ENCODE results near the gene TM7SF2.
A peak's percentile ranks its signal among the peaks of the same experiment; 100 is the strongest.

The TM7SF2 gene

DNA sequence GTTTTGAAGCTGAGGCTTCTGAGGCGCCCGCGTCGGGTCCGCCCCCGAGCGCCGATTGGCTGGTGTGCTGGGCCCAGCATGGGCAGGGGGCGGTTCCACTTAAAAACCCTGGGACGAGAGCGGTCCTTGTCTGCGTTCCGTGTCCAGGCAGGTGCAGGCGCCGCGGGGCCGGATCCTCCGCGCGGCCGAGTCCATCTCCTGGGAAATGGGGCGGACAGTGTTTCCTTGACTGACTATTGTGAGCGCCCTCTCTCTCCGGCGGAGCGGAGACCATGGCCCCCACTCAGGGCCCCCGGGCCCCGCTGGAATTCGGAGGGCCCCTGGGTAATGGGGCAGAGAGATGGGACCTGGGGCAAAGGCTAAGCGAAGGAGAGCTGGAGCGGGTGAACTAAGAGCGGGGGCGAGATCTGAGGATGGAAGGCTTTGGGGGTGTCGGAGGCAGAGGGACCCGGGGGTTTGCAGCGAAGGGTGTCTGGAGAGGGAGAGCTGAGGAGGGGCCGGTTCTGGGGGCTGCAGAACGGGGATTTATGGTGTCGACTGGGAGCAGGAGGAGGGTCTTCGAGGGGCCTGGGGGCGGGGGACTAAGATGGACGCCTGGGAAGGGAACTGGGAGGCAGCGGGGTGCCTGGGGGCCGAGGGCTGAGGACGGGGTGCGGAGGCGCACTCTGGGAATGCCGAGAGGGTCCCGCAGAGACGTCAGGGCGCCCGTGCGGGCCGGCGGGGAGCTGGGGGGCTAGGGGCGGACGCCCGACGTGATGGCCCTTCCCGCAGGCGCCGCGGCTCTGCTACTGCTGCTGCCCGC is at the start of gene TM7SF2:
TM7SF2 (plus strand) TSS at position 129 of the 802 bp plus-strand sequence; CDS start at position 273, 144 bp downstream.
- peak; percentile 88 to 91 for DNase-seq (ENCODE audit: low read depth in 2 of 2)

DNA sequence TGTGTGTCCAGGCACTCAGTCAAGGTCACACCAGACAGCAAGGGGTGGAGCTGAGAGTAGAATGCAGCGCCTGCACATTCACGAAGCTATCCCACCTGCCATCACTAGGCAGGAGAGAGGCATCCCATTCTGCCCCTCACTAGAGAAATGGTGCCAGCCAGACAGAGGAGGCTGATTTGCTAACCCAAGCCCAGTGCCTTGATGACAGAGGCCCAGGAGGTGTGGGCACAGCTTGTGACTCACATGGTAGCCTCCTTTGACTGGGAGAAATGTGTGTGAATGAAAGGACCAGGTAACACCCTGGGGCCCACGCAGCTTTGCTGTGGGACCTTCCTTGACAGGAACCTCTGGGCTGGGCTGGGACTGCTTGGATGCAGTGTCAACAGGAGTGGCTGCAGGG is 48.1 kb upstream of the TM7SF2 start:
- no peak for DNase-seq (ENCODE audit: low read depth in 2 of 2)

DNA sequence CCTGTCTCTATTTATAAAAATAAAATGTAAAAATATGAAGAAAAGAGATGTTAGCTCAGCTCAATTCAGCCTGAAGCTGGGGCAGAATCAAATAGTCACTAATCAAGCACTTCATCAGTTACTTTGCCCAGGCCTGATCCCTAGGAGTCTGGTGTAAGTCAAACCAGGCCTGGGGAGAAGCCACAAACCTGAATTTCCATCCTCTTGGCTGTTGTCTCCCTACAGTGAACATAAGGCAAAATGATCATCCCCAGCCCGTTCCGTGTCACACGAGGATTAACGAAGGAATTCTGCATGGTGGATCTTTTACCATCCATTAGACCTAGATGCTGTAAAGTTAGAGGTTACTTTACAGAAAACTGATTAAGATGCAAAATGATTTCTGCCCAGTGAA is 46.8 kb upstream of the TM7SF2 start:
- DNase-seq (ENCODE audit: low read depth in 2 of 2): no peak

DNA sequence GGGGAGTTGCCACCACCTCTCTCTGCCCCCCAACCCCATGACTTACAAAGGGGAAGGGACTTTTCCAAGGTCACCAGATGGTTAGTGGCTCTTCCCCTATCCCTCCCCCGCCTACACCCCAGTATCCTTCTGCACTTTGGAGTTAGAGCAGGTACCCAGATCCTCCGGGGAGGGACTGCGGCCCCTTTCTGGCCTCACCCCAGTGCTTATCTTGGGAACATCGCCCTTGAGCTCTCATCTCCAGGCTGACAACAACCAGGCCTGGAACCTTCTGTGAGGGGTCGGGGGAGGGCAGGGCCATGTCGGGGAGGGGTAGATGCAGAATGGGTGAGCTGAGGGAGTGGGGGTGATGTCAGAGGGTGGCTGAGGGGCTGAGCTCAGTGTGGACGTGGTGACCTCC is 45.8 kb upstream of the TM7SF2 start:
- no peak for DNase-seq (ENCODE audit: low read depth in 2 of 2)

DNA sequence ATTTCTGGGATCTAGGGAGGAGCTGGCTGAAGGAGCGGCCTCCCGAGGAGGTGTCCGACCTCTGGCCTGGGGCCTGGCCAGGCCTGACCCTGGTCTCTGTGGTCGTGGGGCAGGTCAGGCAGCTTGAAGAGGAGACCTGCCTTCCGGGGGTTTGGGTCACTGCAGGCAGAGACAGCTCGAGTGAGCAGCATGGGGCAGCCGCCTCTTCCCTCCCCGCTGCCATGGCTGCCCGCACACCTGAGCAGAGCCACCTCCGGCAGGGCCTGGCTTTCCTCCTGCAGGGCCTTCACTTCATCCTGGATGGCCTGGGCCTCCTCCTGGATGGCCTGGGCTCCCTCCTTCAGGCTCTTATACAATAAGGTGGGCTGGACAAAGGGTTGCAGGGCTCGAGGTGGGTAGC is 45.4 kb upstream of the TM7SF2 start:
- DNase-seq (ENCODE audit: low read depth in 2 of 2): no peak

DNA sequence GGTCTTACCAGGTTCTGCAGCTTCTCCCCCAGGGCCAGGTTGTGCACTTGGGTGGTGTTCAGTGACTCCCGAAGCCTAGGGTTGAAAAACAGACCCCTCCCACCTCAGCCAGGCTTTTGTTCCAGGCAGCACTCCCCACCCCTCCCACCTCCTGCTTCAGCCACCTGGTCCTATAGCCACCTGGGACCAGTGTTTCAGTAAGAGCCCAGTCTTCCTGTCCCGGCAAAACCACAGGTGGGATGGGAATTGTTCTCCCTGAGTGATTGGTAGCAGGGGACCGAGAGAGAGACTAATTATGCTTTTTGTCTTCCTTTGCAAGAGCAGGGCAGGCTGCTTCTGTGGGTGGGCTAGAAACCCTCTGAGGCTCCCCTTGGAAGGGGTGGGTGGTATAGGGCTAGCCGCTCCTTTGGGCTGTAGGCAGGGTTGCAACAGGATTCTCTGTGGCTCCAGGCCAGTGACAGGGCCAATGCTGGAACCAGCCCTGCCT is 44.8 kb upstream of the TM7SF2 start:
- no peak for DNase-seq (ENCODE audit: low read depth in 2 of 2)

DNA sequence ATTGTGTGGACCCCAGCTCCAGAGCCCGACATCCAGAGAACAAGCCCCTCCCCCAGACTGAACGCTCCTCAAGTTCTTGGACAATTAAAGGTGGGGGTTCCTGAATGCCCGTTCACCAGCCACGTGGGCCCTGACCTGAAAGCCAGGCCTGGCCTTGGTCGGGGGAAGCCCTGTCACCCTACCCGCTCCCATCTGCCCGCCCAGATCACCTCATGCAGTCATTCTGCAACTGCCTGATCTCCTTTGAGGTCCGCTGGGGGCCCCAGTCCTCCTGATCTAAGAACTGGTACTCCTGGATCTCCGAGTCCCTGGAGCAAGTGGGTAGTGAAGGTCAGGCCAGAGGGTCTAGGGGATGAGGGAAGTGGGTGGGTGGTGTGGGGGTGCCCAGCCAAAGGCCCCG is 44.2 kb upstream of the TM7SF2 start:
- DNase-seq (ENCODE audit: low read depth in 2 of 2): no peak

DNA sequence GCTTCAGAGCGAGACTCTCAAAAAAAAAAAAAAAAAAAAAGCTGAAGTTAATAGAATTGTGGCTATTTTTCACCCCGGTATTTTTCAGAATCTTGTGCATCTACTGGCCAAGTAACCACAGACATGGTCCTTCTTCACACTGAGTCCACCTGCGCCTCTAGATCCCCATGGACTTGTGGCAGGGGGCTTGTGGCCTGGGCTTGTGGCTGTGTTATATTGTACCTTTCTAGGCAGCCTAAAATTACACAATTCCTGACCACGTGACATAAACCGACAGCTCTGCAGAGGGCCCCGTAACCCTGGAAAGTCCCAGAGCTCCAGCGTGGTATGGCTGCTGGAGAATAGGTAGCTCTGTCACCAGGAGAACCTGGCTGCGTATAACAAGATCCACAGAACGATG is 42.5 kb upstream of the TM7SF2 start:
- DNase-seq (ENCODE audit: low read depth in 2 of 2): no peak

DNA sequence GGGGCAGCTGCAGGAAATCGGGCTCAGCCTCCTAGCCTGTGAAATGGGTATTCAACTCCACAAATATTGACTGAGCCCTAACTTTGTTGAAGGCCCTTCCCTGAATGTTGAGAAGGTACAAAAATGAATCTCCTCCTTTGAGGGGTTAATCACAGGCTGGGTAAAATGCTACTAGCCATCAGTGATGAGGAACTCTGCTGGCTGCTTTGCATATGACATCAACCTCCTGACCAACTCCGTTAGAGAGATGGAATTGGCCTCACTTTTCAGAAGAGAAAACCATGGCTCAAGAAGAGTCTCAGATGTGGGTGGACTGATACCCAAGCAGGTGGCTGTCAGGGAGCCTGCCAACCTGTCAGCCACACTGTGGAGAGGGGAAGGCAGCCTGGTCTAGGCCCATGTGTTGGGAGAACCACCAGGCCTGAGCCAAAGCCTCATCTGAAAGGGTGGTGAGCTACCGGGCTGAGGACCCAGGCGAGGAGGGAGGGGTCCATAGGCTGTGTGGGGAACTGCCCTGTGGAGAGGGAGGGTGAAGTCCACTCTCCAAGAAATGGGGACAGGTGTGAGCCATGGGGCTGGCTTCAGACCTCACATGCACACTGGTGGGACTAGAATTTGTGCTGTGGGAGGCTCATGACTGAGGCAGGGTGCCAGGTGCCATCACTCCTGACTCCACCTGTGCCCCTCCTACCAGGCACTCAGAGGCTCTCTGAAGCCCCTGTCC is 39.6 kb upstream of the TM7SF2 start:
- DNase-seq (ENCODE audit: low read depth in 2 of 2): no peak

DNA sequence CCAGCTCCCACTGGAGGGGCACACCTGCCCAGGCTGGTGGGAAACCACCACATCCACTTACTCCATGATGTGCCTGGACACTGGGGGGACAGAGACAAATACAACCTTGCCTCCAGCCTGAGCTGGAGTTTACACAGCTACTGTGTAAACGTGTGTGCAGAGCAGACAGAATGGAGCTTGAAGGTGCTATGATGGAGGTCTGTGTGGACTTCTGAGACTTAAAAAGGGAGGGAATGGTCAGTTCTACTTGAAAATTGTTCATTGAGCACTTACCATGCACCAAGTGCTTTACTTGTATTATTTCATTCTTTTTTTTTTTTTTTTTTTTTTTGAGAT is 39.1 kb upstream of the TM7SF2 start:
- no peak for DNase-seq (ENCODE audit: low read depth in 2 of 2)

DNA sequence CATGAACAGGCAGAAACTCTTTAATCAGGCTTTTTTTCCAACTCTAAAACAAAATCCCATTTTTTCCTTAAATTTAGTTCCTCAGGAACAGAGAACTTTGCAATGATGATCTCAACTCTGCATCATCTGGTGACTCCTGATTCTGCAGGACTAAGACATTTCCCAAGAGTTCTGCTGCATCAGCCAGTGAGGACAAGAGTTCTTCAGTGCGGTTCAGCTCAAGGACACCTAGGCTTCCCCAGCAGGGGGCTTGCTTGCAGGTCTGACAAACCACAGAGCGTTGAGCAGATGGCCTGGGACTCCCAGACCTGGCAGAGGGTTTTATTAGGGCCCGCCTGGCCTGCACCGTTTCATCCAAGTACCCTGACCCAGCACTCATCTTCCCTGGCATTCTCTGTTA is 34.2 kb upstream of the TM7SF2 start:
- no peak for DNase-seq (ENCODE audit: low read depth in 2 of 2)

DNA sequence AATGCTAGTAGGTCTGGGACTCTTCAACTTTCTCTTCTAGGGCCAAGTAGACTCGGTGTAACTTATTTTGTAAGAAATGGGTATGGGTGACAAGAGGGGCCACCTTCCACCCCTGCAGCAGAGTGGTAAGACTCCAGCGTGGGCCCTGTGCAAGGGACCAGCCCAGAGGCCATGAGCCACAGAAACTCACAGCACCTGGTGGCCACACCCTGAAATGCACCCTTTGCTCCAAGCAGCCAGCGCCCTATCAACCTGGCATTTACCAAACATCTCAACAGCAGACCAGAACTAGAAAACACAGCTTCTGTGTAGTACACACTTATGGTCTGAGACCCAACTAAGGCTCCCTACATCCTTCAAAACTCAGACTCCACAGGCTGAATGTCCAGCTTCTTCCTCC is 33.5 kb upstream of the TM7SF2 start:
- peak; percentile 55 to 74 for DNase-seq (ENCODE audit: low read depth in 2 of 2)

DNA sequence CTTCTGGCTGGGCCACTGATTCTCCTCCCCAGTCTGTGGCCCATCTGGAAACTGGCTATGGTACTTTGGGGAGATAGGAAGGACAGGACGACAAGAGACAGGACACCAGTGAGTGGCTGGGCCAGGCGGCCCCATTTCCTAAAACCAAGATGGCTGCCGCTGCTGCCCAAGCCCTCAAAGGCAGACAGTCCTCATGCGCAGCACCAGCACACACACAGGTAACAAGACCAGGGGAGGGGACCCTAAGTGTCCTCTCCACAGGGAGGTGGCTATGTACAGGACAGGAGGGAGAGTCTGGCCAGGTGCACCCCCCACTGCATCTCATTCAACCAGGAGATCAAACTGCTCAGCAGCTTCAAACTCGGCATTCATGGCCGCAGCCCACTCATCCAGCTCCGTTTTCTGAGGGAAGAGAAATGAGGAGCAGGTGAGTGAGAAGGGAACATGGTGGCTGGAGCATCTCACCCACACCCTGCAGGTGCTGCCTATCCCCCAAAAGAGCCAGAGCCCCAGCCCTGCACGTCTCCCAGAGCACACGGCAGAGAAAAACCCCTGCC is 32.8 kb upstream of the TM7SF2 start:
- DNase-seq (ENCODE audit: low read depth in 2 of 2): no peak

DNA sequence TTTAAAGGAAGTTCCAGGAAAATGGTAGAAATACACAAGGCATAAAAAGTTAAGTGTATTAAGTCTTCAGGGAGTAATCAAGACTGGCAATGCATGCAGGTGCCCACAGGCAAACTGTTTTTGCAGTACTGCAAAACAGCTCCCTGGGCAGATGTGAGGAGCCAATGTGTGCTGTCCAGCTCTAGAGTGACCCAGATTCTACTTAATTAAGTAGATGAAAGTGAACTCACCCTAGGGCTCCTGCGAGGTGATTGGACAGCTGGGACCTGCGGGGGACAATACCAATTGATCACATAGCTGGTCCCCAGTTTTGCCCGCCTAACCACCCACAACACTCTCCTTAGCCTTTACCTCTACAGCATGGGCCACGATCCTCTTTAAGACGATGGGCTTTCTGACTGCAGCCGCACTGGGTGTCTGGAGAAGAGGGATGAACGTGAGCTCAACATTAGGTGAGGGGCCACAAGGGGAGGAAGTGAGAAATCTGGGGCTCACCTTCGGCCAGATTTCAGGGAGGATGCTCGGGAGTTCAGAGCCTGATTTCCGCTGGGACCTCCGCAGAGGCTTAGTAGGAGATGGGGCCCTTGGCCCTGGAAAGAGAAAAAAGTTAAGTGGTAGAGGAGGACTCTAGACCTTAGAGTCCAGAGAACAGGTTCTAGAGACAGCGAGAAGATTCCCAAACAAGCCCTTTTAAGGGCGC is 28.4 kb upstream of the TM7SF2 start:
- DNase-seq (ENCODE audit: low read depth in 2 of 2): no peak

DNA sequence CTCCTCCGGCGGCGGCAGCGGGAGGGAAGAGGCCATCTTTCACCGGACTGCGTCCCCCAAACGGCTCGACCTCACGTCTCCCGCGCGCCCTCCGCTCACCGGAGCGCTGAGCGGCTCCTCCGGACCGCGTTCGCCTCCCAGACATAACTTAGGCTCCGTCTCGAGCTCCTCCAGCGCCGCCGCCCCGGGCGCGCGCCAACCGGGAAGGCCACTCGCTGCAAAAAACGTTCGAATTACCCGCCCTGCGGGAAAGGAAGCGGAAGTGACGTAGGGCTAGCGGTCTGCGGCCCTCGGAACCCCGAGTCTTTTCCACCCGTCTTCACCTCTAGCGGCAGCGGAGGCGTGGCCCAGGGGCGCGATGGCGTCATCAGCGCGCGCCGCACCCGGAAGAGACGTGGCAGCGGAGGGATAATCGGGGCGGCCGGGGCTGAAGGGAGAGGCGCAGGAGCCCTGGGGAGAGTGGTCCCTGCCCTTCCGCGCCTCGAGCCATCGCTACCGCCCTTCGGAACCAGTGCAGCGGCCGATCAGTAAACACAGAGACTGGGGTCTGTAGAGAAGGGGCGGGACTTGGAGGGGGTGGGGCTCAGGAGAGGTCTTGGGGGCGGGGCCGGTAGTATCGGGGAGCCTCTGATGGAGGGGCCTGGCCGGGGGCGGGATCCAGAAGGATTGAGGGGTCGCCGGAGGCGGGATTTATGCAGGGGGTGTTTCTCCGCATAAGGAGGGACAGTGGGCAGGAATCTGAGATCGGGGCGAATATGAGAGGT is 27.7 kb upstream of the TM7SF2 start, which contains the start of the genes CDCA5 and ZFPL1:
CDCA5 (minus strand) TSS at position 207 of the 764 bp plus-strand sequence; CDS start at position 145, 62 bp downstream.
ZFPL1 (plus strand) TSS at position 389 of the 764 bp plus-strand sequence. CDS start 477 bp downstream, outside the sequence.
- DNase-seq (ENCODE audit: low read depth in 2 of 2): peak; percentile 91 to 93

DNA sequence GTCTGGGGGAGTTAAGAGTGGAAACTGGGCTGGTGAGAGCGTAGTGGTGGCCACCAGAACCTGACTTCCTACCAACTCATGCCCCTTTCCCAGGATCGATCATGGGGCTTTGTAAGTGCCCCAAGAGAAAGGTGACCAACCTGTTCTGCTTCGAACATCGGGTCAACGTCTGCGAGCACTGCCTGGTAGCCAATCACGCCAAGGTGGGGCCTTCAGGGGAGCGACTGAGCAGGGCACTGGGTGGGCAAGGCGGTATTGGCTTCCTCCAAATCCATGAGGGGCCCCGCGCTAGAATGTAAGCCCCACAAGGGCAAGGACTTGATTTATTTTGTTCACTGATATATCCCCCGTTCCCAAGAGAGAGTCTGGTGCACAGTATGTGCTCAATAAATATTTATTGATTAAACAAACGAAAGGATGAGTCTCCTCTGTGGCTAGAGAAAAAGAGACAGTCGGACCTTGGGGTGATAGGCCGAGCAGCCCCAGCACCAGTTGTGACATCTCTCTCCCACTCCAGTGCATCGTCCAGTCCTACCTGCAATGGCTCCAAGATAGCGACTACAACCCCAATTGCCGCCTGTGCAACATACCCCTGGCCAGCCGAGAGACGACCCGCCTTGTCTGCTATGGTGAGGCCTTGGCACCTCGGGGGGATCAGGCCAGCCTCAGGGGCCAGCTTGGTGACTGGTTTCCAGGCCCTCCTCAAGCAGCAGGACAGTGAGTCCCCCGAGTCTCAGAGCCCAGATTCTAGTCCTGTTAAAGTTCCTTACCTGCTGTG is 26.9 kb upstream of the TM7SF2 start:
- no peak for DNase-seq (ENCODE audit: low read depth in 2 of 2)

DNA sequence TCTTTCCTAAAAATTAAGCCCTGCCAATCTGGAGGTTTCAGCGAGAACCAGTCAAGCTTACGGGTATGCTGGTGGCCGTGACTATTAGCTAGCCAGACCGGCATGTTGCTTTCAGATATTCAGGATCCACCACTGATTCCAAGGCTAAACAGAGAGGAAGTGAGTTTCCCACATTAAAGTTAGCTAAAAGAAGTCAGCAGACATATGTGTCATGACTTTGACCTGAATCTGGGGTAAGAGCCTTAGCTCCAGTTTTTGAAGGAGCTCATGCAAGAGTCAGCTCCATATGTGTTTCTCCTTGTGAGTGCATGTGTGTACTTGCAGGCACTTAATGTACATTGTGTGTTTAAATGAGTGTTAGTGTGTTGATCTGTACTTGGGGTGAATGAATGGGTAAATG is 26.2 kb upstream of the TM7SF2 start:
- DNase-seq (ENCODE audit: low read depth in 2 of 2): no peak

DNA sequence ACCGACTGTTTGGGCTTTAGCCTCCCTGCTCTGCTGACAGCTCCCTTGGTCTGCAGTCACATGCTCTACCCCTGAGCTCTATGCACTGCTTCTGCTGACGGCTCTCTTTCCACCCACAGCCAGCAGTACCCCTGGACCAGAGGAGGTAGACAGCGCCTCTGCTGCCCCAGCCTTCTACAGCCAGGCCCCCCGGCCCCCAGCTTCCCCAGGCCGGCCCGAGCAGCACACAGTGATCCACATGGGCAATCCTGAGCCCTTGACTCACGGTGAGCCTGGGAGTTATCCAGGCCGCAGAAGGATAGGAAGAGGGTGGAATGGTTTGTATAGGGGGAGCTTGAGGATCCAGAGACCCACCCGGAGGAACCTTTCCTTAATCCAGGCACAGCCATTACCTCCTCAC is 24.9 kb upstream of the TM7SF2 start:
- no peak for DNase-seq (ENCODE audit: low read depth in 2 of 2)

DNA sequence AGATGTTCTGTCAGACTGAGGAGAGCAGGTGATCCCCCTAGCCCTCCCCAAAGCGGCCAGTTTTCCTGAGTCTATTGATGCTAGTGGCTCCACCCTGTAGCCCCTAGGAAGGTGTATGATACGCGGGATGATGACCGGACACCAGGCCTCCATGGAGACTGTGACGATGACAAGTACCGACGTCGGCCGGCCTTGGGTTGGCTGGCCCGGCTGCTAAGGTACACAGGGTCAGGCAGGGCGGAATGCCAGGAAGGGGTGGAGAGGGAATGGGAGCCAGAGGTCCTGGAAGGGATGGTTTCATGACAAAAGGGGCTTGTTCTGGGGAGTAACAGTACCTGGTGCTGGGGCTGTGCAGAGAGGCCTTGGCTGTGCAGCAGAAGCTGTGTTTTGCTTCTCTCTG is 24.5 kb upstream of the TM7SF2 start:
- DNase-seq (ENCODE audit: low read depth in 2 of 2): no peak

DNA sequence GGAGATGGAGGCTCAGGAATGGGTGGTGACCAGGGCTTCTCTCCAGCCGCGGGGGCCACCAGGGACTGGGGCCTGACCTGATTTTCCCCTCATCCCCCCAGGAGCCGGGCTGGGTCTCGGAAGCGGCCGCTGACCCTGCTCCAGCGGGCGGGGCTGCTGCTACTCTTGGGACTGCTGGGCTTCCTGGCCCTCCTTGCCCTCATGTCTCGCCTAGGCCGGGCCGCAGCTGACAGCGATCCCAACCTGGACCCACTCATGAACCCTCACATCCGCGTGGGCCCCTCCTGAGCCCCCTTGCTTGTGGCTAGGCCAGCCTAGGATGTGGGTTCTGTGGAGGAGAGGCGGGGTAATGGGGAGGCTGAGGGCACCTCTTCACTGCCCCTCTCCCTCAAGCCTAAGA is 23.8 kb upstream of the TM7SF2 start:
- DNase-seq (ENCODE audit: low read depth in 2 of 2): no peak

DNA sequence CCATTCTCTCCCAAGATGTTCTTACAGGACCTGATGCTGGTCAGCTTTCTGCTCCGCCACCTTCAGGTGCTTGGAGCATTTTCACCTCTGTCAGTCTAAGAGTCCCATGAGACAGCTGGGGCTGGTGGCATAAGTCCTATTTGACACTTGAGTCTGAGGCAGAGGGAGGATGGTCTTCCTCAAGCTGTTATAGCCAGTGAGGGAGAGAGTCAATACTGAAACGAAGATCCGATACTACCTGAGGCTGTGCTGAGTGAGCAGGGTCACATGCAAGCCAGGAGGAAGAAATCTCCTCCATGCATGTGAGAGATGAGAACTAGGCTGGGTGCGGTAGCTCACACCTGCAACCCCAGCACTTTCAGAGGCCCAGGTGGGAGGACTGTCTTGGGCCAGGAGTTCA is 22.1 kb upstream of the TM7SF2 start:
- DNase-seq (ENCODE audit: low read depth in 2 of 2): no peak

All from stimulated activated CD4-positive, alpha-beta T cell treated with anti-CD3 and anti-CD28 coated beads, Interleukin-1b, Interleukin-23, amount 100 ng/mL, for 4 hours (primary cell).